Esophagus squamous epithelium (tissue), 5 donors: ENCODE data around the gene TBC1D14. TPM values are rescaled to one million over a fixed set of nuclear protein-coding genes. Genes with fewer than 3 reads are reported as not detected.
"Not testable (repeated sequence)": the region's sequence is repeated elsewhere in the genome, so short reads cannot be mapped to it uniquely, and the experiment has no call there.

ENCODE experiments used
- DNase-seq: peaks from one replicate; lab custom pipeline; 2025; lab: John Stamatoyannopoulos, UW
- H3K27ac ChIP-seq, 4 donors: fragments of 200-600 bp; sonication (generic); one replicate each; pipeline ENCODE4 v1.5.1; 2016 to 2019; ENCODE audit warnings: mild to moderate bottlenecking in 1 of 4
- H3K27me3 ChIP-seq, 4 donors: fragments of 200-600 bp; sonication (generic); 1 replicate in 3 of 4; 2 replicates in 1 of 4; pipeline versions ENCODE4 v1.5.1 to v1.6.0; 2017 to 2021; ENCODE audit warnings: antibody characterized with exemption in 1 of 4
- H3K36me3 ChIP-seq, 3 donors: fragments of 200-600 bp; sonication (generic); one replicate each; pipeline ENCODE4 v1.5.1; 2016 to 2019
- H3K4me1 ChIP-seq, 3 donors: fragments of 200-600 bp; sonication (generic); one replicate each; pipeline ENCODE4 v1.5.1; 2017 to 2019
- H3K4me3 ChIP-seq, 4 donors: fragments of 200-600 bp; sonication (generic); 1 replicate in 3 of 4; 2 replicates in 1 of 4; pipeline ENCODE4 v1.5.1; 2016 to 2019; ENCODE audit warnings: mild to moderate bottlenecking in 2 of 4, moderate library complexity in 1 of 4
- H3K9me3 ChIP-seq, 3 donors: fragments of 200-600 bp; sonication (generic); one replicate each; pipeline ENCODE4 v1.5.1; 2016 to 2019
- CTCF ChIP-seq, 6 experiments: fragments of 450-650 bp in 4 of 6; fragments of 200-600 bp in 2 of 6; sonication (generic) in 2 of 6; IDR thresholded peaks; one replicate each; pipeline ENCODE4 v1.5.1; 2016 to 2019; ENCODE audit warnings: antibody characterized with exemption in 6 of 6, mild to moderate bottlenecking in 4 of 6, moderate library complexity in 4 of 6
- POLR2A ChIP-seq, 4 donors: fragments of 450-650 bp; IDR thresholded peaks; one replicate each; pipeline ENCODE4 v1.6.1; 2017; ENCODE audit warnings: antibody characterized with exemption in 4 of 4, mild to moderate bottlenecking in 4 of 4, moderate library complexity in 3 of 4
- WGBS, 2 donors: methylation state at CpG; one replicate each; pipeline ENCODE4 v1.1.5; 2018; 5-methylcytosine and 5-hydroxymethylcytosine counted together
- intact Hi-C: fragments of 100-400 bp; cut with DNase I; formaldehyde crosslinking; loops from one replicate; pipeline ENCODE4 v1.15.0; 2022
- total RNA-seq, 4 donors: library from RNA; depleted of rRNA; stranded (reverse); fragments of >200 nt; gene quantifications; one replicate each; pipeline ENCODE4 v1.1.0, GENCODE V29; 2016
- donor health status: DM: yes; HTN: yes; CAD: no.

TBC1D14 gene
- total RNA-seq, 4 donors from 2014 or later: 28.2 to 50.4 (median 42.1) TPM

GRCh38 chr4:6889101-6889735, 20.4 kb upstream of the TBC1D14 start:
- H3K27ac ChIP-seq: peak overlapping the region in 2 of 4 donors; percentile 10 to 22
- H3K27me3 ChIP-seq: no peaks in the 10 kb centered on the region
- WGBS, 2 donors: 91 to 99% methylated on average over 11 to 17 of the region's 37 CpGs
- intact Hi-C loops: no loop called here
- no peak overlapping the region for H3K4me3 ChIP-seq
- TF ChIP-seq POLR2A (IDR thresholded peaks at IDR 0.05): no peak
- no peak for TF ChIP-seq CTCF (IDR thresholded peaks at IDR 0.05)
- H3K9me3 ChIP-seq: no peaks in the 10 kb centered on the region
- H3K36me3 ChIP-seq: peaks cover 0 to 8% (median 0%) of the 10 kb centered on the region in 3 donors
- no peak for DNase-seq
- peaks cover 13 to 39% (median 19%) of the 10 kb centered on the region in 3 donors for H3K4me1 ChIP-seq

GRCh38 chr4:6889736-6890324, 19.8 kb upstream of the TBC1D14 start:
- Histone ChIP-seq H3K4me3 (no peak overlapping the region), H3K36me3 (peaks cover 0 to 1% (median 0%) of the 10 kb centered on the region in 3 donors), H3K27me3 (no peaks in the 10 kb centered on the region), H3K4me1 (peaks cover 13 to 39% (median 19%) of the 10 kb centered on the region in 3 donors), H3K27ac (peak overlapping the region in 1 of 4 donors; percentile 1), H3K9me3 (no peaks in the 10 kb centered on the region)
- intact Hi-C loops: no loop called here
- TF ChIP-seq POLR2A (IDR thresholded peaks at IDR 0.05): no peak
- no peak for TF ChIP-seq CTCF (IDR thresholded peaks at IDR 0.05)
- no peak for DNase-seq
- WGBS, 2 donors: 89 to 93% methylated on average over 6 to 12 of the region's 15 CpGs

GRCh38 chr4:6890358-6890757, 19.3 kb upstream of the TBC1D14 start:
- intact Hi-C loops: no loop called here
- no peak for DNase-seq
- peak overlapping the region in 1 of 4 donors; percentile 1 for H3K27ac ChIP-seq
- H3K9me3 ChIP-seq: no peaks in the 10 kb centered on the region
- H3K4me1 ChIP-seq: peaks cover 13 to 39% (median 19%) of the 10 kb centered on the region in 3 donors
- no peak overlapping the region for H3K4me3 ChIP-seq
- WGBS, 2 donors: 90 to 91% methylated on average over 3 of the region's 3 CpGs
- TF ChIP-seq POLR2A (IDR thresholded peaks at IDR 0.05) (no peak), CTCF (IDR thresholded peaks at IDR 0.05) (no peak)
- no peaks in the 10 kb centered on the region for H3K27me3 ChIP-seq
- no peaks in the 10 kb centered on the region for H3K36me3 ChIP-seq

- intact Hi-C loops, H3K4me3 ChIP-seq, H3K36me3 ChIP-seq, H3K27me3 ChIP-seq, DNase-seq, H3K9me3 ChIP-seq: not testable (repeated sequence)
- WGBS, 2 donors: 84 to 98% methylated on average over 7 of the region's 9 CpGs
- H3K27ac ChIP-seq: peak overlapping the region in 2 of 4 donors; percentile 38 to 61
- peaks cover 13 to 34% (median 18%) of the 10 kb centered on the region in 3 donors for H3K4me1 ChIP-seq
Measured at GRCh38 chr4:6890971-6891370, 18.7 kb upstream of the TBC1D14 start.

GRCh38 chr4:6891436-6892170, 18.0 kb upstream of the TBC1D14 start:
- Histone ChIP-seq H3K27me3 (no peaks in the 10 kb centered on the region), H3K4me3 (peak overlapping the region in 1 of 4 donors; percentile 8), H3K9me3 (no peaks in the 10 kb centered on the region), H3K27ac (peak overlapping the region in 3 of 4 donors; percentile 32 to 61 (median 38)), H3K36me3 (no peaks in the 10 kb centered on the region), H3K4me1 (peaks cover 13 to 28% (median 14%) of the 10 kb centered on the region in 3 donors)
- WGBS, 2 donors: 68 to 73% methylated on average over 5 of the region's 10 CpGs
- no peak for DNase-seq
- intact Hi-C loops: no loop called here
- no peak for TF ChIP-seq CTCF (IDR thresholded peaks at IDR 0.05)
- no peak for TF ChIP-seq POLR2A (IDR thresholded peaks at IDR 0.05)
